Loucy (cell line): ENCODE measurements around the gene USP22.

Source experiments
- CTCF ChIP-seq: fragments of 200-600 bp; sonication (generic); conservative IDR thresholded peaks from 2 replicates; pipeline ENCODE4 v1.5.1; 2014; ENCODE audit warnings: mild to moderate bottlenecking, antibody characterized with exemption, low read length
- EZH2phosphoT487 ChIP-seq: fragments of 200-600 bp; IDR thresholded peaks from 2 replicates; pipeline ENCODE4 v1.6.1; 2018; ENCODE audit warnings: antibody characterized with exemption, mild to moderate bottlenecking, moderate library complexity, borderline replicate concordance

GRCh38 chr17:20995873-20996723 is 46.7 kb downstream of the USP22 start:
- TF ChIP-seq CTCF (no peak), EZH2phosphoT487 (no peak)
